ENCODE results near the gene HRH1.
A peak's percentile ranks its signal among the peaks of the same experiment; 100 is the strongest.

HRH1 gene

DNA sequence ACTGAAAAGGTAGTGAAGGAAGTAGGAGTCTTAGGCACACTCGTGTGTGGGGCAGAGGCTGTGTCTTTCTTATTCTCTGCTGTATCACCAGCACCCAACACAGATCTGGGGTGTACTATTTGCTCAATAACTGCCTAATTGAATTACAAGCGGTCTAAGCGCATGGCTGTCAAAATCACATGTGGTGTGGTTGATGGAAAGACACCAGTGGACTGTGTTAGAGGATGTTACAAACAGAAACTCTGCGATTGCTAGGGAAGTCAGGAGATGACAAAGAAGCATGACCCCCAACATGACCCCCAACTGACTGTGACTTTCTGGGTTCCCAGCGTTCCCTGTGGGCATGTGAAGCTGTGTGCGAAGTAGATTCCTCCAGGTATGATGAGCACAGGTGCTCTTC, 149.9 kb downstream of the HRH1 start:
- no peak for DNase-seq
- no peak for TF ChIP-seq EZH2phosphoT487 (IDR thresholded peaks at IDR 0.05; ENCODE audit: low read length)
- TF ChIP-seq CTCF (IDR thresholded peaks at IDR 0.05; ENCODE audit: low read length): no peak
- no peak for TF ChIP-seq EZH2 (optimal IDR thresholded peaks at IDR 0.05; ENCODE audit: low read depth, low read length)
- H3F3A ChIP-seq (ENCODE audit: insufficient read depth, low read length): peaks cover 35% of the 10 kb centered on the region
- no peak overlapping the region for H2AFZ ChIP-seq (ENCODE audit: low read length)
- H3K27ac ChIP-seq (ENCODE audit: low read length): no peak overlapping the region
- no peaks in the 10 kb centered on the region for H4K20me1 ChIP-seq (ENCODE audit: insufficient read depth, low read length)
- peaks cover 13% of the 10 kb centered on the region for H3K36me3 ChIP-seq (replicated peaks; ENCODE audit: insufficient read depth, low read length)
- no peaks in the 10 kb centered on the region for H3K9me3 ChIP-seq (replicated peaks; ENCODE audit: insufficient read depth, low read length)
- no peaks in the 10 kb centered on the region for H3K27me3 ChIP-seq (replicated peaks; ENCODE audit: insufficient read depth, low read length)
- no peak overlapping the region for H3K4me2 ChIP-seq (ENCODE audit: low read depth, low read length)
- no peak overlapping the region for H3K4me3 ChIP-seq (ENCODE audit: low read length)
- H3K4me1 ChIP-seq (ENCODE audit: low read length): peaks cover 53% of the 10 kb centered on the region
- H3K9me2 ChIP-seq (replicated peaks; ENCODE audit: insufficient read depth, low read length): no peaks in the 10 kb centered on the region
- H3K9ac ChIP-seq (ENCODE audit: low read length): no peak overlapping the region
- no peaks in the 10 kb centered on the region for H3K79me2 ChIP-seq (ENCODE audit: low read length)

- Histone ChIP-seq H3K4me3 (ENCODE audit: low read length) (no peak overlapping the region), H3K4me1 (ENCODE audit: low read length) (peaks cover 48% of the 10 kb centered on the region), H3F3A (ENCODE audit: insufficient read depth, low read length) (peaks cover 30% of the 10 kb centered on the region), H3K9me2 (replicated peaks; ENCODE audit: insufficient read depth, low read length) (no peaks in the 10 kb centered on the region), H4K20me1 (ENCODE audit: insufficient read depth, low read length) (no peaks in the 10 kb centered on the region), H3K36me3 (replicated peaks; ENCODE audit: insufficient read depth, low read length) (peaks cover 16% of the 10 kb centered on the region), H3K9ac (ENCODE audit: low read length) (0 out of 2 replicates have a peak overlapping the region, but pooled peaks have one; percentile 28), H3K4me2 (ENCODE audit: low read depth, low read length) (peak overlapping the region; percentile 38; the same call in 1 of the 2 replicates), H2AFZ (ENCODE audit: low read length) (no peak overlapping the region), H3K79me2 (ENCODE audit: low read length) (no peaks in the 10 kb centered on the region), H3K27ac (ENCODE audit: low read length) (peak overlapping the region; percentile 71; the same call in 1 of the 2 replicates), H3K9me3 (replicated peaks; ENCODE audit: insufficient read depth, low read length) (no peaks in the 10 kb centered on the region), H3K27me3 (replicated peaks; ENCODE audit: insufficient read depth, low read length) (no peaks in the 10 kb centered on the region)
- DNase-seq: no peak
- TF ChIP-seq EZH2phosphoT487 (IDR thresholded peaks at IDR 0.05; ENCODE audit: low read length) (no peak), EZH2 (optimal IDR thresholded peaks at IDR 0.05; ENCODE audit: low read depth, low read length) (no peak), CTCF (IDR thresholded peaks at IDR 0.05; ENCODE audit: low read length) (no peak)
These were observed 151.2 kb downstream of the HRH1 start for GRCh38 chr3:11305509-11305908.

- peaks cover 18% of the 10 kb centered on the region for H3F3A ChIP-seq (ENCODE audit: insufficient read depth, low read length)
- no peaks in the 10 kb centered on the region for H3K27me3 ChIP-seq (replicated peaks; ENCODE audit: insufficient read depth, low read length)
- H3K4me3 ChIP-seq (ENCODE audit: low read length): no peak overlapping the region
- H3K9me3 ChIP-seq (replicated peaks; ENCODE audit: insufficient read depth, low read length): no peaks in the 10 kb centered on the region
- H3K36me3 ChIP-seq (replicated peaks; ENCODE audit: insufficient read depth, low read length): peaks cover 16% of the 10 kb centered on the region
- H3K27ac ChIP-seq (ENCODE audit: low read length): peak overlapping the region; percentile 71
- DNase-seq: peak; percentile 82
- TF ChIP-seq CTCF (IDR thresholded peaks at IDR 0.05; ENCODE audit: low read length): no peak
- no peak for TF ChIP-seq EZH2phosphoT487 (IDR thresholded peaks at IDR 0.05; ENCODE audit: low read length)
- no peak for TF ChIP-seq EZH2 (optimal IDR thresholded peaks at IDR 0.05; ENCODE audit: low read depth, low read length)
- H3K9ac ChIP-seq (ENCODE audit: low read length): peak overlapping the region; percentile 28; the same call in 1 of the 2 replicates
- H3K9me2 ChIP-seq (replicated peaks; ENCODE audit: insufficient read depth, low read length): no peaks in the 10 kb centered on the region
- H3K4me2 ChIP-seq (ENCODE audit: low read depth, low read length): peak overlapping the region; percentile 38
- H2AFZ ChIP-seq (ENCODE audit: low read length): no peak overlapping the region
- H4K20me1 ChIP-seq (ENCODE audit: insufficient read depth, low read length): no peaks in the 10 kb centered on the region
- H3K79me2 ChIP-seq (ENCODE audit: low read length): no peaks in the 10 kb centered on the region
- peaks cover 41% of the 10 kb centered on the region for H3K4me1 ChIP-seq (ENCODE audit: low read length)
These were observed 152.7 kb downstream of the HRH1 start for GRCh38 chr3:11306817-11307589.

Data from MM.1S (cell line).